Natural killer cell (primary cell): ENCODE data around the gene SLC2A5. TPM values are rescaled to one million over a fixed set of nuclear protein-coding genes. Genes with fewer than 3 reads are reported as not detected.
"Not testable (repeated sequence)": the region's sequence is repeated elsewhere in the genome, so short reads cannot be mapped to it uniquely, and the experiment has no call there.

Experiments used
- ATAC-seq, 3 donors: fragments of 150-1000 bp in 2 of 3; fragments of 200-7000 bp in 1 of 3; cut with Tn5 transposase; 1 replicate in 1 of 3; 2 replicates in 2 of 3; pipeline ENCODE4 v1.10.0; 2021; ENCODE audit warnings: mild to moderate bottlenecking in 2 of 3, moderate library complexity in 2 of 3
- DNase-seq, 2 donors: peaks; one replicate each; pipeline versions ENCODE4 v3.0.0 to v3.0.0-alpha.2; 2013 to 2021; ENCODE audit warnings: mixed read lengths in 1 of 2
- H3K27ac ChIP-seq: one replicate; pipeline ENCODE4 v1.5.1; 2013; ENCODE audit warnings: mild to moderate bottlenecking, low read length
- H3K27me3 ChIP-seq: one replicate; pipeline ENCODE4 v1.6.1; 2013; ENCODE audit warnings: low read length; ENCODE audit not compliant: control insufficient read depth, insufficient read depth
- H3K36me3 ChIP-seq: one replicate; pipeline ENCODE4 v1.6.1; 2013; ENCODE audit warnings: low read length; ENCODE audit not compliant: control insufficient read depth, insufficient read depth
- H3K4me1 ChIP-seq: one replicate; pipeline ENCODE4 v1.6.1; 2013; ENCODE audit warnings: low read length; ENCODE audit not compliant: control insufficient read depth, insufficient read depth
- H3K4me3 ChIP-seq: one replicate; pipeline ENCODE4 v1.5.1; 2013; ENCODE audit warnings: low read length
- H3K9me3 ChIP-seq: one replicate; pipeline ENCODE4 v1.6.1; 2013; ENCODE audit warnings: low read length; ENCODE audit not compliant: control insufficient read depth, insufficient read depth
- H3K27ac Mint-ChIP-seq, 2 donors: one replicate each; pipeline ENCODE4 v1.8.0; 2022; ENCODE audit warnings: mild to moderate bottlenecking in 2 of 2, mixed read lengths in 2 of 2, moderate library complexity in 1 of 2
- H3K27me3 Mint-ChIP-seq, 2 donors: one replicate each; pipeline ENCODE4 v1.8.0; 2022; ENCODE audit warnings: low read depth in 2 of 2, mixed read lengths in 2 of 2
- H3K36me3 Mint-ChIP-seq: one replicate; pipeline ENCODE4 v1.8.0; 2022; ENCODE audit warnings: mixed read lengths
- H3K4me1 Mint-ChIP-seq, 2 donors: one replicate each; pipeline ENCODE4 v1.8.0; 2022; ENCODE audit warnings: mixed read lengths in 2 of 2
- H3K4me3 Mint-ChIP-seq: one replicate; pipeline ENCODE4 v1.8.0; 2022; ENCODE audit warnings: mild to moderate bottlenecking, moderate library complexity, mixed read lengths
- H3K9me3 Mint-ChIP-seq, 2 donors: one replicate each; pipeline ENCODE4 v1.8.0; 2022; ENCODE audit warnings: mixed read lengths in 2 of 2
- CTCF ChIP-seq: fragments of 200-600 bp; IDR thresholded peaks from one replicate; pipeline ENCODE4 v1.8.0; 2022; ENCODE audit warnings: antibody characterized with exemption
- WGBS: methylation state at CpG from one replicate; pipeline ENCODE4 v1.1.7; 2013; ENCODE audit warnings: missing lambda C conversion rate; ENCODE audit not compliant: insufficient coverage; 5-methylcytosine and 5-hydroxymethylcytosine counted together
- intact Hi-C: fragments of 100-400 bp; cut with micrococcal nuclease; formaldehyde crosslinking; loops from one replicate; pipeline ENCODE4 v1.14.2; 2022
- total RNA-seq, 4 donors: library from RNA; stranded (reverse); fragments of 120-200 nt in 1 of 4; gene quantifications; one replicate each; pipeline versions ENCODE4 v1.2.3 to v1.2.4, GENCODE V29; 2013 to 2022

The SLC2A5 gene
- total RNA-seq, 3 donors from 2014 or later (not counting 1 experiment from before 2014, with no cell fraction given), result not detected

GRCh38 chr1:9031484-9032259 is 37.8 kb downstream of the SLC2A5 start:
- Mint-ChIP-seq H3K9me3 (peaks cover 4 to 9% of the 10 kb centered on the region in 2 donors), H3K27me3 (peaks cover 4 to 25% of the 10 kb centered on the region in 2 donors), H3K36me3 (peaks cover 9% of the 10 kb centered on the region), H3K4me1 (no peaks in the 10 kb centered on the region), H3K4me3 (no peak overlapping the region), H3K27ac (no peak overlapping the region)
- 89% methylated on average over 12 of the region's 12 CpGs for WGBS
- intact Hi-C loops, result no loop called here
- H3K4me1 ChIP-seq, result no peaks in the 10 kb centered on the region
- no peaks in the 10 kb centered on the region for H3K36me3 ChIP-seq
- no peak for TF ChIP-seq CTCF
- H3K9me3 ChIP-seq, result peaks cover 12% of the 10 kb centered on the region
- no peak for DNase-seq
- H3K27ac ChIP-seq, result no peak overlapping the region
- H3K27me3 ChIP-seq, result no peaks in the 10 kb centered on the region
- no peak for ATAC-seq
- no peak overlapping the region for H3K4me3 ChIP-seq

DNA sequence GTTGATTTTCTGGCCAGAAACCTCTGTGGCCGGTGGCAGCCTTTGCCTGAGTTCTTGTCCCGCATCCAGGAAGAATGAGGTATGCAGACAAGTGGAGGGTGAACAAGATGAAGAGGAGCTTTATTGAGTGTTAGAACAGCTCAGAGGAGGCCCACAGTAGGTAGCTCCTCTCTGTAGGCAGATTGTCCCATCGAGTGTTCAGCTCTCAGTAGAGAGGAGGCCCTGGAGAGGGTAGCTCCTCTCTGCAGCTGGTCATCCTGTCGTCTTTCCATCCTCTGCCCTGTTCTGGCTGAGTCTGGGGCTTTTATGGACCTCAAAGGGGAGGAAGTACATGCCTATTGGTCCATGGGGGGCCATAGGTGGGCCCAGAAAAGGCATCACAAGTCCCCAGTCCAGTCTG is 38.4 kb downstream of the SLC2A5 start:
- H3K4me3 ChIP-seq, H3K4me1 Mint-ChIP-seq, H3K9me3 Mint-ChIP-seq, H3K27ac ChIP-seq, H3K4me1 ChIP-seq, H3K27me3 ChIP-seq, intact Hi-C loops, H3K27ac Mint-ChIP-seq, H3K4me3 Mint-ChIP-seq, DNase-seq, ATAC-seq, H3K36me3 Mint-ChIP-seq, H3K36me3 ChIP-seq: not testable (repeated sequence)
- peaks cover 4 to 25% of the 10 kb centered on the region in 2 donors for H3K27me3 Mint-ChIP-seq
- 81% methylated on average over 4 of the region's 4 CpGs for WGBS
- peaks cover 12% of the 10 kb centered on the region for H3K9me3 ChIP-seq

DNA sequence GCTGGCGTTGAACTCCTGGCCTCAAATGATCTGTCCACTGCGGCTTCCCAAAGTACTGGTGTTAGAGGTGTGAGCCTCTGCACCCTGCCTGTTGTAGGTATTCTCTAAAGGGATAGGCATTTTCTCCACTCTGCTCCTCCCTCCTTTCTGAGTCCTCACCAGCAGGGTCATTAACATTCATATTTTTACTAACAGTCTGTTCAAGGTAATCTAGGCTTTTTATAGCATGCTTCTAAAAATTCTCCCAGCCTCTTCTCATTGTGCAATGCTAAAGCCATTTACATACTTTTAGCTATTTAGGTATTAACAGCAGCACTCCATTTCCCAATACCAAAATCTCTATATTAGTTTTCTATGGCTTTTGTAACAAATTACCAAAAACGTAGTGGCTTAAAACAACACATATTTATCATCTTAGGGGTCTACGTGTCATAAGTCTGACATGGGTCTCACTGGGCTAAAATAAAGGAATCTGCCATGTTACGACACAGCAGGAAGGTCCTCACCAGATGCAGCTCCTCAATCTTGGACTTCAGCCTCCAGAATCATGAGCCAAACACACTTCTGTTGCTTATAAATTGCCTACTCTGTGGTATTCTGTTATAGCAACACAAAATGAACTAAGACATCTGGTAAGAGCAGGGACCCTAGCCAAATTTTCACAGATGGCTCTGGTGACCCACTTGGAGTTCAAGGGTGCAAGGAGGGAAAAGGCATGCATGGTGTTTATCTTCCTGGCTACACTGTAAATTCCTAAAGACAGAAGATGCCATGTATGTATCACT is 40.3 kb downstream of the SLC2A5 start:
- TF ChIP-seq CTCF, result no peak
- H3K27me3 Mint-ChIP-seq, result peaks cover 3 to 17% of the 10 kb centered on the region in 2 donors
- H3K27ac ChIP-seq, result no peak overlapping the region
- no peak for ATAC-seq
- H3K4me1 ChIP-seq, result no peaks in the 10 kb centered on the region
- intact Hi-C loops, result no loop called here
- no peak overlapping the region for H3K4me3 Mint-ChIP-seq
- no peak overlapping the region for H3K4me3 ChIP-seq
- no peaks in the 10 kb centered on the region for H3K36me3 ChIP-seq
- H3K9me3 Mint-ChIP-seq, result no peaks in the 10 kb centered on the region
- H3K9me3 ChIP-seq, result peaks cover 7% of the 10 kb centered on the region
- H3K27ac Mint-ChIP-seq, result no peak overlapping the region
- DNase-seq, result no peak
- H3K36me3 Mint-ChIP-seq, result no peaks in the 10 kb centered on the region
- no peaks in the 10 kb centered on the region for H3K27me3 ChIP-seq
- WGBS, result 91% methylated on average over 5 of the region's 5 CpGs
- H3K4me1 Mint-ChIP-seq, result no peaks in the 10 kb centered on the region

GRCh38 chr1:9027307-9027706 is 42.1 kb downstream of the SLC2A5 start:
- H3K27me3 ChIP-seq, result no peaks in the 10 kb centered on the region
- no peaks in the 10 kb centered on the region for H3K36me3 ChIP-seq
- no peak overlapping the region for H3K27ac ChIP-seq
- no peaks in the 10 kb centered on the region for H3K4me1 Mint-ChIP-seq
- intact Hi-C loops, result no loop called here
- H3K9me3 ChIP-seq, result peaks cover 7% of the 10 kb centered on the region
- ATAC-seq, result no peak
- H3K36me3 Mint-ChIP-seq, result no peaks in the 10 kb centered on the region
- no peak for TF ChIP-seq CTCF
- no peak overlapping the region for H3K4me3 Mint-ChIP-seq
- WGBS, result 100% methylated on average over 2 of the region's 4 CpGs
- H3K4me1 ChIP-seq, result no peaks in the 10 kb centered on the region
- no peak overlapping the region for H3K4me3 ChIP-seq
- DNase-seq, result no peak
- no peak overlapping the region for H3K27ac Mint-ChIP-seq
- H3K27me3 Mint-ChIP-seq, result peaks cover 0 to 10% of the 10 kb centered on the region in 2 donors
- H3K9me3 Mint-ChIP-seq, result no peaks in the 10 kb centered on the region
